Measurements from ENCODE around the gene LARP4B. TPM values are rescaled to one million over a fixed set of nuclear protein-coding genes. Genes with fewer than 3 reads are reported as not detected.
"Not testable (repeated sequence)": the region's sequence is repeated elsewhere in the genome, so short reads cannot be mapped to it uniquely, and the experiment has no call there.

LARP4B gene
- total RNA-seq, 2 donors from 2014 or later: 130 to 242 TPM

DNA sequence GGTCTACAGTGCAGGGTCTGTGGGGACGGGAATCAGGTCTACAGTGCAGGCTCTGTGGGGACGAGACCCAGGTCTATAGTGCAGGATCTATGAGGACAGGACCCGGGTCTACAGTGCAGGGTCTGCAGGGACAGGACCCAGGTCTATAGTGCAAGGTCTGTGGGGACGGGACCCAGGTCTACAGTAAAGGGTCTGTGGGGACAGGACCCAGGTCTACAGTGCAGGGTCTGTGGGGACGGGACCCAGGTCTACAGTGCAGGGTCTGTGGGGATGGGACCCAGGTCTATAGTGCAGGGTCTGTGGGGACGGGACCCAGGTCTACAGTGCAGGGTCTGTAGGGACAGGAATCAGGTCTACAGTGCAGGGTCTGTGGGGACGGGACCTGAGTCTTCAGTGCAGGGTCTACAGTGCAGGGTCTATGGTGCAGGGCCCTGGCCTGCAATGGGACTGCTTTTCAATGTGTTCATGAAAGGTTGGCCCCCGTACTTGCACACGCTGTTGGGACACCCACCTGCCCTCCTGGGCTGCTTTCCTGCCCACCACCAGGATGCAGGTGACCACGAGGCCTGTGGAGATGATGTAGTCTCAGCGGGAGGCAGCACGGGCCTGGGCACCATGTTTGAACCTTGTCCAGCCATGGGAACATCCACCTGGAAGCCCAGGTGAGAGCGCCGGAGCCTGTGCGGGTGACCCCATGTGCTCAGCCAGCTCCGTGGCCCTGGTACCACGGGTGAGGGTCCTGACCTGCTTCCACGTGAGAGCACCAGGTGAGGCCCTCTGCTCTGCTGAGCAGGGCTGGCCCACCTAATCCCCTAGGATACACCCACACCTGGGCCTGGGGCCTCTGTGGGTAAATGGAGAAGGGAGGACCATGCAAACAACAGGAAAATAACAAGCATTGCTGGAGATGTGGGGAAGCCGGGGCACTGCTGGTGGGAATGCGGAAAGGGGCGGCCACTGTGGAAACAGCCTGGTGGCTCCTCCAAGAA, 150.7 kb downstream of the LARP4B start:
- DNase-seq (ENCODE audit: low spot score): no peak

DNA sequence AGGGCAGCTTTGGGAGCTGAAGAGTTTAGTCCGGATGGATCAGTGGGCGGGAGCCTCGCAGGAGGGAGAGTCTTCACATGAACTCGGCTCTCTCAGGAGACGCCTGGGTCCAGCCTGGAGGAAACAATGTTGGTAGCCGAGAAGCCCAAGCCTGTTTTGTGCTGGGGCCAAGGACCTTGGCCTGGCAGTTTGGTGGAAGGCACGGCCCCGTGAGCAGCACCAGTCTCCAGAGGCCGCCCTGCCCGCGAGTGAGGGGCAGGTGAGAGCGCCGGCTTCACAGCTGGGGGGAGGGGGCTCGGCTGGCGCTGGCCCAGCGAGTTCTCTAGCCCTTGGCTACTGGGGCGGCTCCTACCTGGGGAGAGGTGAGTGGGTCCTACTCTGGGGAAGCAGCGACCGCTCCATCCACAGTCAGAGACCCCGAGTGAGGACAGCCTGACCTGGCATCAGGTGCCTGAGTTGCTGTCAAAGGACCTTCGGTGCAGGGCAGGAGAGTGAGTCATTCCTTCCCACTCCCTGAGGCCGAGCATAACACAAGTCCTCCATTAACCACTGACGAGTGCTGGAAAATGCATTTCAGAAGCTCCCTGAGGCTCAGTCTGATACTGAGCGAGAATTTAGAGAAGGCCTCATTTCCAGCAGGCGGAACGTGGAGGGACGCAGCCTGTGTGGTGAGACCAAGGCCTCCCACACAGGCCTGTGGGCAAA, 152.7 kb downstream of the LARP4B start:
- peak in 1 of 2 donors; percentile 26 for ATAC-seq
- DNase-seq (ENCODE audit: low spot score): no peak
- H3K9me3 Mint-ChIP-seq: no peaks in the 10 kb centered on the region
- peaks cover 4 to 8% of the 10 kb centered on the region in 2 donors for H3K27me3 Mint-ChIP-seq
- peaks cover 0 to 6% of the 10 kb centered on the region in 2 donors for H3K4me1 Mint-ChIP-seq (ENCODE audit: low read depth in 2 of 2)
- H3K27ac Mint-ChIP-seq: no peak overlapping the region
- no peak overlapping the region for H3K4me3 Mint-ChIP-seq
- H3K36me3 Mint-ChIP-seq: no peaks in the 10 kb centered on the region

More for the DNA sequence above, 150.7 kb downstream of the LARP4B start:
- no peaks in the 10 kb centered on the region for H3K9me3 Mint-ChIP-seq
- no peak for ATAC-seq
- H3K27ac Mint-ChIP-seq: no peak overlapping the region
- no peak overlapping the region for H3K4me3 Mint-ChIP-seq
- H3K4me1 Mint-ChIP-seq (ENCODE audit: low read depth in 2 of 2): peaks cover 0 to 6% of the 10 kb centered on the region in 2 donors
- H3K27me3 Mint-ChIP-seq: peaks cover 8% of the 10 kb centered on the region in 2 donors
- no peaks in the 10 kb centered on the region for H3K36me3 Mint-ChIP-seq

DNA sequence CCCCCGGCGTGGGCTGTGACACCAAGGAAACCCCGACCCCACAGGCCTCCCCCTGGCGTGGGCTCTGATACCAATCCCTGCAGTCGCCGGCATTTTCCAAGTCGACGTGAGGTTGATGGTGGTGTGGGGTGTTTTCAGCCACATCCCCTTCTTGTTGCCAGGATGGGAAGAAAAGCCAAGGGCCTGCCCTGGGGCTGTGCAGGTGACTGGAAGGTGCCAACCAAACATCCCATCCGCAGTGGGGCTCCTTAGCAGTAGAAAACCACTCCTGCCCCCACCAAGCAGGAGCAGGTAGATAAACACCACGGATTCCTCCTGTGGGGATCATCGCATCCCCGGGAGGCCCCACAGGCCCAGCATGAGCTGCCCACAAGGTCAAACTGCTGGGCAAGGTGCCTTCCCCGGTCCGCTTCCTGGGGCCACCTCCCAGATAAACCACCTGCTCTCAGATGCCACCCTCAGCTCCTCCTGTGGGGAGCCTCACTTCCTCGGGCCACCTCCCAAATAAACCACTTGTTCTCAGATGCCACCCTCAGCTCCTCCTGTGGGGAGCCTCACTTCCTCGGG, 153.5 kb downstream of the LARP4B start:
- H3K4me3 Mint-ChIP-seq: no peak overlapping the region
- DNase-seq (ENCODE audit: low spot score) (no peak), ATAC-seq (no peak)
- H3K27me3 Mint-ChIP-seq: peaks cover 4 to 8% of the 10 kb centered on the region in 2 donors
- H3K9me3 Mint-ChIP-seq: no peaks in the 10 kb centered on the region
- H3K27ac Mint-ChIP-seq: no peak overlapping the region
- H3K4me1 Mint-ChIP-seq (ENCODE audit: low read depth in 2 of 2): peaks cover 0 to 6% of the 10 kb centered on the region in 2 donors
- H3K36me3 Mint-ChIP-seq: no peaks in the 10 kb centered on the region

DNA sequence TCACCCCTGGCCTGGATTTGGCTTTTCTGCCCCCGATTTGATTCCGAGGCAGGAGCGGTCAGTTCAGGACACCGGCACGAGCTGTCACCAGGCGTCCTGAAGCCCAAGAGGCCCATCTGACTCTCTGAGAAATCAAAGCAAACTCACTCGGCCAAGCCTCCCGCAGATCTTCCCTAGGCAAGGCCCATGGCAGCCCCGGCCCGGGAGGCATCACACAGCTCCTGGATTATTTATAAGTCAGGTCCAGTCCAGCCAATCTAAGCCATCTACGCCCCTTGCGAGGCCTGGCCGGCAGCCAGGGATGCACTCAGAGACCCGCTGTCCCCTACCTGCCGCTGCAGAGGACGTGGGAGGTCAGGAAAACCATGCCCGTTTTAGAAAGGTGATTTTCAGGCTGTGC, 154.7 kb downstream of the LARP4B start:
- Mint-ChIP-seq H3K27me3 (peaks cover 0 to under 1% of the 10 kb centered on the region in 2 donors), H3K27ac (no peak overlapping the region), H3K36me3 (no peaks in the 10 kb centered on the region), H3K4me3 (no peak overlapping the region), H3K4me1 (ENCODE audit: low read depth in 2 of 2) (peaks cover 0 to 6% of the 10 kb centered on the region in 2 donors), H3K9me3 (no peaks in the 10 kb centered on the region)
- DNase-seq (ENCODE audit: low spot score) (no peak), ATAC-seq (no peak)

DNA sequence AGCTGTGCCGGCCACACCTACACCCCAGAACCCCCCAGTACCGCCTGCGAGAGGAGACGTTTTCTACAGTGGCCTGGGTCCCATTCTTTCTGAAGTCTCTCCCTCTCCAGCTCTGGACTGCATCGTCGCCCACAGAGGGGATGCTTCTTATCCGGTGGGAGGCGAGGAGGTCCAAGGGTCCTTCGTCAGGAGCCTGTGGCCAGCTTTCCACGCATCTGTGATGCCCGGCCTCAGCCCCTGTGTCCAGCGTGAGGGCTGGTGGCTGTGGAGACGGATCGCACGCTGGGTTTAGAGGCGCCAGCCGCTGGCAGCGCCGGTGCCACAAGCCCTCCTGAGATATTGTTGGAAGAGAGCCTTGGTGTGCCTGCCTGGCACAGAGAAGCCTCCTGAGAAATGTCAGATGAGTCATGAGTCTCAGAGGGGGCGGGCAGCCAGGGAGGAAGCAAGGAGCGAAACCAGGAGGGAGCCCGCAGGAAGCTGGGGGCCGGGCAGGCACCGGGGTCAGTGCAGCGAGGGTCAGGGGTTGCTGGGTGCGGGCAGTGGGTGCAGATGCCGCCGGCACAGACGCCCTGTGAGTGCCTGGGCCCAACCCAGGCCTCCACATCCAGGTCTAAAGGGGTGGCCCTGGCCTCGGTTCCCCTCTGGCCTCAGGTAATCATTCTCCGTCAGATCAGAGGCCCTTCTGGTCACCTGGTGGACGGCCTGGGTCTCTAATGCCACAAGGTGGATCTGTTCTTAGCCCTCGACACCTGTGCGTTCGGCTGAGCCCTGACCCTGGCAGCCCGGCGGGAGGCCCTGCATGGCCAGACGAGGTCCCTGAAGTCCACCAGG, 156.0 kb downstream of the LARP4B start:
- no peaks in the 10 kb centered on the region for H3K36me3 Mint-ChIP-seq
- no peak for DNase-seq (ENCODE audit: low spot score)
- H3K9me3 Mint-ChIP-seq: no peaks in the 10 kb centered on the region
- peaks cover 0 to 6% of the 10 kb centered on the region in 2 donors for H3K4me1 Mint-ChIP-seq (ENCODE audit: low read depth in 2 of 2)
- ATAC-seq: peak in 1 of 2 donors; percentile 44
- H3K4me3 Mint-ChIP-seq: no peak overlapping the region
- H3K27ac Mint-ChIP-seq: no peak overlapping the region
- no peaks in the 10 kb centered on the region for H3K27me3 Mint-ChIP-seq

DNA sequence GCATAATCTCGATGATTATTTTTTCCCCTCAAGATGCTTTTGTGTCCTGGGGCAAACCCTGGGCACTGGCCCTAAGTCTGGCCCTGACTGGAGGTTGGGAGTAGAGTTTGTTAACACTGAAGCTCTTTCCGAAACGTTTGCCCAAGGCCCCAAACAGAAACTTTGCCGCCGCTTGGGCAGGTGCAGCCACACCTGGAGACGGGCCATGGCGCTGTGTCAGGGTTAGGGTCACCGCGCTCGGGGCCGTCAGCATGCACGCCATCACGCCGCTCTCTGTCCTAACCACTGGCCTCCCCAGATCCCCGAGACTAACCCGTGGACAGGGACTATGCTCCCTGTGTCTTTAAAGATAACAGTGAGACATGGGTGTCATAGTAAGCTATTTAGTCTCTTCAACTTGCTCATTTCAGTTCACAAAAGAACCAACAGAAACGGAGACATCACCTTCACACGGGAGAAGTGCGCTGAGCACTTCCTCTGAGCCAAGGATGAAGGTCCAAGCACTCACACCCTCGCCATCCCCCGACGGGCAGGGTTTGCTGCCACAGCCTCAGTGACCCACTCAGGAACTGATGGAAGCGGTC, 156.8 kb downstream of the LARP4B start:
- no peak for ATAC-seq
- Mint-ChIP-seq H3K4me1 (ENCODE audit: low read depth in 2 of 2) (peaks cover 0 to 3% of the 10 kb centered on the region in 2 donors), H3K27ac (no peak overlapping the region), H3K9me3 (no peaks in the 10 kb centered on the region), H3K4me3 (no peak overlapping the region), H3K27me3 (peaks cover 0 to 2% of the 10 kb centered on the region in 2 donors), H3K36me3 (no peaks in the 10 kb centered on the region)
- no peak for DNase-seq (ENCODE audit: low spot score)

DNA sequence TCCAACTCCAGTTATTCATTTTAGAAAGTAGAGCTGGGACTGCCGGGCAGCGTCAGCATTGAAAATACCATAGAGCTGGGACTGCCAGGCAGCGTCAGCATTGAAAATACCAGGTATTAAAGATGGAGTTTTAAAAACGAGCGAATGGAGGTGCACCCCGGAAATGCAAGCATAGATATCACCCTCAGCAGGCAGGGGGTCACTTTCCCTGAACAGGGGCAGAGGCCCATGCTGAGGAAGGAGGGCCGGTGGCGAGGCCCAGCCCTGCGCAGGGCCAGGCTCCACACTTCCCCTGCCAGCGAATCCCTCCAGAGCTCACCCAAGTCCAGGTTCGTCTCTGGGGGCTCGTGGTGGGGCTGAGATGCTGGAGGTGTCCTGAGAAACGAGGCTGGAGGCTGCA, 157.3 kb downstream of the LARP4B start:
- H3K27ac Mint-ChIP-seq: no peak overlapping the region
- no peaks in the 10 kb centered on the region for H3K36me3 Mint-ChIP-seq
- no peaks in the 10 kb centered on the region for H3K9me3 Mint-ChIP-seq
- ATAC-seq (no peak), DNase-seq (ENCODE audit: low spot score) (no peak)
- H3K4me1 Mint-ChIP-seq (ENCODE audit: low read depth in 2 of 2): peaks cover 0 to 3% of the 10 kb centered on the region in 2 donors
- H3K4me3 Mint-ChIP-seq: no peak overlapping the region
- peaks cover 0 to 2% of the 10 kb centered on the region in 2 donors for H3K27me3 Mint-ChIP-seq

DNA sequence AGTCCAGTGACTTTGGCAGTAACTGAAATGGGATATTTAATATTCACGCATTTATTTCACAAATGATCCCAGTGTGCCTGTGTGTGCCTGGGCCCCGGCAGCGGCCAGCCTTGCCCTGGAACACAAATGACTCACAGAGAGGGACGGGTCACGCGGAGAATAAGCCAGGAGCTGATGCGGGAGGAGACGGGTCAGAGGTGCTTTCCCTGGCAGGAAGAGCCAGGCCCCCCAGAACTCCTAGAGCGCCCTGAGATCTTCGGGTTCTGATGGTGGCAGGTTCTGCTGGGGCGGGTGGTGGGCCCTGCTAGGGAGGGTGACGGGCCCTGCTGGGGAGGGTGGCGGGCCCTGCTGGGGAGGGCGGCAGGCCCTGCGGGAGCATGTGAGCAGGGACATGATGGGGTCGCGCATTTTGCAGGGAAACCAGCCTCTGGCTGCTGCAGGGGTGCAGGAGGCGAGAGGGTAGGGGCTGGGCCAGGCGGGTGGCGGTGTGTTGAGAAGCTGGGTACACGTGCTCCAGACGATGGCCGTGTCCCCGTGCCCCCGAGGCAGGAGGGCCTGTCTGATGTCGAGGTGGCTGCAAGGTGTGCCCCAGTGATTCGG, 157.8 kb downstream of the LARP4B start:
- Mint-ChIP-seq H3K27ac (no peak overlapping the region), H3K4me1 (ENCODE audit: low read depth in 2 of 2) (peaks cover 0 to 3% of the 10 kb centered on the region in 2 donors), H3K4me3 (no peak overlapping the region), H3K27me3 (peaks cover 0 to 2% of the 10 kb centered on the region in 2 donors), H3K36me3 (no peaks in the 10 kb centered on the region), H3K9me3 (no peaks in the 10 kb centered on the region)
- ATAC-seq (no peak), DNase-seq (ENCODE audit: low spot score) (no peak)

DNA sequence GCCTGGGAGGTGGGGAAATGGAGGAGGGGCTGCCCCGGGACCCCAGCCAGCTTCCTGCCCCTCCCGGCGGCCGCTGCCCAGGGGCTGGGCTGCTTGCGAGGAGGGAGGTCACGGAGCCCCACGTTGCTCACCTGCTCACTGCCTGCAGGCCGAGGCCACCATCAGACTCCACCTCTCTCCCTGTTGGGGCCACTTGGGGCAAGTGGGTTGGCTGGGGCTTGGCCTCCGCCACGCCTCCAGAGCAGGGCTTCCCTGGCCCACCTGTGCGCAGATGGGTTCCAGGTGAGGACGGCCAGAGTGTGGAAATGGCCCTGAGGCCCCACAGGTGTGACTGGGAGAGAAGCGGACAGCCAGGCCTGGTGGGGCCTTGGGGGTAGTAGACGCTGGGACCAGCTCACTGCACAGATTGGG, 159.3 kb downstream of the LARP4B start:
- Mint-ChIP-seq H3K27me3 (peaks cover 0 to 2% of the 10 kb centered on the region in 2 donors), H3K4me3 (no peak overlapping the region), H3K9me3 (peaks cover 8% of the 10 kb centered on the region), H3K4me1 (ENCODE audit: low read depth in 2 of 2) (no peaks in the 10 kb centered on the region), H3K36me3 (no peaks in the 10 kb centered on the region), H3K27ac (no peak overlapping the region)
- peak in 1 of 2 donors; percentile 22 for ATAC-seq
- no peak for DNase-seq (ENCODE audit: low spot score)

DNA sequence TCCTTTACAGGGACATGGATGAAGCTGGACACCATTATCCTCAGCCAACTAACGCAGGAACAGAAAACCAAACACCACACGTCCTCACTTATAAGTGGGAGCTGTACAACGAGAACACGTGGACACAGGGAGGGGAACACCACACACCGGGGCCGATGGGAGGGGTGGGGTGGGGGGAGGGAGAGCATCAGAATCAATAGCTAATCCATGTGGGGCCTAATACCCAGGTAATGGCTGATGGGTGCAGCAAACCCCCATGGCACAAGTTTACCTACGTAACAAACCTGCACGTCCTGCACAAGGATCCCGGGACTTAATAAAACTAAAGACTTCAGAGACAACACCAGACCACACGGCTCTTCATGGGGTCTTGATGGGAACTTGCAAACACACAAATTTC, 159.9 kb downstream of the LARP4B start:
- H3K4me3 Mint-ChIP-seq: no peak overlapping the region
- peaks cover 0 to 2% of the 10 kb centered on the region in 2 donors for H3K27me3 Mint-ChIP-seq
- no peak for DNase-seq (ENCODE audit: low spot score)
- no peaks in the 10 kb centered on the region for H3K36me3 Mint-ChIP-seq
- no peaks in the 10 kb centered on the region for H3K4me1 Mint-ChIP-seq (ENCODE audit: low read depth in 2 of 2)
- H3K27ac Mint-ChIP-seq: no peak overlapping the region
- ATAC-seq: no peak
- H3K9me3 Mint-ChIP-seq: peaks cover 8% of the 10 kb centered on the region

DNA sequence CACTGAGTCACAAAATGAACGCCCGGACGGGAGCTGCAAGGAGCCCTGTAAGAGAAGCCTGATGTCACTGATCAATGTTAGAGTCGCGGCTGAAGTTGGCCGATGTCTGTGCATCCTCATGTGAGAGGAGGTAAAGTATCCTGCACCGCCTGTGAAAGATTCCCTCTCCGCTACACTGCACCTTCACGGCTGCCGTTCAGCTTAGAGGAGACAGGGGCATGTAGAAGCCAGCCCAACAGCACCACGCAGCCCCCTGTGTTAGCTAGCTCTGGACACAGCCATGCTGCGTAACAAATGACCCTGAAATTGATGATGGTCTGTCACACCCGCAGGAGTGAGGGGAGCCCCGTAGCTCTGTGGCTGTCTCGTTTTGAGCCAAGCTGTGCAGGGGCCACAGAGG, 160.5 kb downstream of the LARP4B start:
- ATAC-seq (peak in 1 of 2 donors; percentile 40), DNase-seq (ENCODE audit: low spot score) (no peak)
- Mint-ChIP-seq H3K36me3 (no peaks in the 10 kb centered on the region), H3K27me3 (peaks cover 0 to 2% of the 10 kb centered on the region in 2 donors), H3K9me3 (peaks cover 8% of the 10 kb centered on the region), H3K4me3 (no peak overlapping the region), H3K27ac (no peak overlapping the region), H3K4me1 (ENCODE audit: low read depth in 2 of 2) (no peaks in the 10 kb centered on the region)

DNA sequence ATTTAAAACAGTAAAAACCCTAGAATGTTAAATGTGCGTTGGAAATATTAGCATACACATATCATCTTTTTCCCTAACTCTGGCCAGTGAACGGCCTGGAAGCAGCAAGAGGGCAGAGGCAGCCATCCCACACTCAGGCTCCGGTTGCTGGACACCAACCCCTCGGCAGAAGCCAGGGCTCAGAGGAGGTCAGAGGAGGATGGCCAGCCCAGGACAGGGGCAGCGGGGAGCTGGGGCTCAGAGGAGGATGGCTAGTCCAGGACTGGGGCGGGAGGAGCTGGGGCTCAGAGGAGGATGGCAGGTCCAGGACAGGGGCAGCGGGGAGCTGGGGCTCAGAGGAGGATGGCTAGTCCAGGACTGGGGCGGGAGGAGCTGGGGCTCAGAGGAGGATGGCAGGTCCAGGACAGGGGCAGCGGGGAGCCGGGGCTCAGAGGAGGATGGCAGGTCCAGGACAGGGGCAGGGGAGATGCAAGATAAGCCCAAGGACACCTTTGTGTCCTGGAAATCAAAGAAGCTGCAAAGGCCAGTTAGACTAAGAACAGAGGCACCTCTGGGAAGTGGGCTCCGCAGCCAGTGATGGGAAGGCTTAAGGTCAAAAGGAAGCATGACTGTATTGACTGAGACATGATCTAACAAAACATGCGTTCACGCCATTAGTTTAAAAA, 161.3 kb downstream of the LARP4B start:
- H3K4me1 Mint-ChIP-seq (ENCODE audit: low read depth in 2 of 2); H3K9me3 Mint-ChIP-seq; H3K36me3 Mint-ChIP-seq; H3K27me3 Mint-ChIP-seq; H3K4me3 Mint-ChIP-seq; H3K27ac Mint-ChIP-seq; DNase-seq (ENCODE audit: low spot score): not testable (repeated sequence)
- ATAC-seq: peak in 1 of 2 donors; percentile 15

All from natural killer cell treated with Interleukin-12 subunit alpha and Interleukin-12 subunit beta and Interleukin-15 and Interleukin-18, amount 100 ng/mL, for 72 hours (primary cell).